Measurements from ENCODE around the gene CDCP1. TPM values are rescaled to one million over a fixed set of nuclear protein-coding genes. Genes with fewer than 3 reads are reported as not detected.
A peak's percentile ranks its signal among the peaks of the same experiment; 100 is the strongest.

Gene CDCP1
- total RNA-seq, 1 donor from 2014 or later, result 53.5 TPM

- DNase-seq (ENCODE audit: low read depth), result no peak
- no peak for TF ChIP-seq CTCF (conservative IDR thresholded peaks at IDR 0.05; ENCODE audit: low read depth, low read length)
Observed at GRCh38 chr3:45165497-45166283, 19.5 kb upstream of the CDCP1 start.

GRCh38 chr3:45164056-45164455 is 17.9 kb upstream of the CDCP1 start:
- TF ChIP-seq CTCF (conservative IDR thresholded peaks at IDR 0.05; ENCODE audit: low read depth, low read length), result no peak
- no peak for DNase-seq (ENCODE audit: low read depth)
- H3K4me3 ChIP-seq (ENCODE audit: low read depth, low read length), result no peak overlapping the region

More at GRCh38 chr3:45165497-45166283, 19.5 kb upstream of the CDCP1 start:
- H3K4me3 ChIP-seq (ENCODE audit: low read depth, low read length), result no peak overlapping the region

GRCh38 chr3:45163481-45163880 is 17.3 kb upstream of the CDCP1 start:
- no peak for TF ChIP-seq CTCF (conservative IDR thresholded peaks at IDR 0.05; ENCODE audit: low read depth, low read length)
- DNase-seq (ENCODE audit: low read depth), result no peak
- H3K4me3 ChIP-seq (ENCODE audit: low read depth, low read length), result no peak overlapping the region

- H3K4me3 ChIP-seq (ENCODE audit: low read depth, low read length), result no peak overlapping the region
- peak; percentile 80 for DNase-seq (ENCODE audit: low read depth)
- no peak for TF ChIP-seq CTCF (conservative IDR thresholded peaks at IDR 0.05; ENCODE audit: low read depth, low read length)
Observed at GRCh38 chr3:45154641-45155147, 8.5 kb upstream of the CDCP1 start.

- DNase-seq (ENCODE audit: low read depth), result no peak
- no peak for TF ChIP-seq CTCF (conservative IDR thresholded peaks at IDR 0.05; ENCODE audit: low read depth, low read length)
- no peak overlapping the region for H3K4me3 ChIP-seq (ENCODE audit: low read depth, low read length)
Observed at GRCh38 chr3:45153658-45154437, 7.7 kb upstream of the CDCP1 start.

GRCh38 chr3:45152307-45152706 is 6.1 kb upstream of the CDCP1 start:
- DNase-seq (ENCODE audit: low read depth), result no peak
- H3K4me3 ChIP-seq (ENCODE audit: low read depth, low read length), result no peak overlapping the region
- TF ChIP-seq CTCF (conservative IDR thresholded peaks at IDR 0.05; ENCODE audit: low read depth, low read length), result no peak
